Measurements from ENCODE around the gene GPC3.

Gene GPC3

GRCh38 chrX:133876646-133877045 lies 108.7 kb downstream of the GPC3 start:
- TF ChIP-seq CTCF (IDR thresholded peaks at IDR 0.05; ENCODE audit: control extremely low read depth, extremely low read depth, low read depth, missing control alignments): no peak
- no peak for DNase-seq (ENCODE audit: extremely low spot score)
- CTCF ChIA-PET: no interaction called here
- POLR2A ChIA-PET: no interaction called here

- TF ChIP-seq CTCF (IDR thresholded peaks at IDR 0.05; ENCODE audit: control extremely low read depth, extremely low read depth, low read depth, missing control alignments): no peak
- CTCF ChIA-PET: no interaction called here
- DNase-seq (ENCODE audit: extremely low spot score): no peak
- POLR2A ChIA-PET: no interaction called here
Observed at GRCh38 chrX:133869270-133869669, 116.1 kb downstream of the GPC3 start.

- no peak for DNase-seq (ENCODE audit: extremely low spot score)
- CTCF ChIA-PET: no interaction called here
- TF ChIP-seq CTCF (IDR thresholded peaks at IDR 0.05; ENCODE audit: control extremely low read depth, extremely low read depth, low read depth, missing control alignments): no peak
- POLR2A ChIA-PET: no interaction called here
Observed at GRCh38 chrX:133868682-133869081, 116.7 kb downstream of the GPC3 start.

GRCh38 chrX:133868250-133868649 lies 117.1 kb downstream of the GPC3 start:
- no peak for TF ChIP-seq CTCF (IDR thresholded peaks at IDR 0.05; ENCODE audit: control extremely low read depth, extremely low read depth, low read depth, missing control alignments)
- POLR2A ChIA-PET: no interaction called here
- no peak for DNase-seq (ENCODE audit: extremely low spot score)
- CTCF ChIA-PET: no interaction called here

- POLR2A ChIA-PET: no interaction called here
- no peak for TF ChIP-seq CTCF (IDR thresholded peaks at IDR 0.05; ENCODE audit: control extremely low read depth, extremely low read depth, low read depth, missing control alignments)
- DNase-seq (ENCODE audit: extremely low spot score): no peak
- CTCF ChIA-PET: no interaction called here
Observed at GRCh38 chrX:133865761-133866471, 119.5 kb downstream of the GPC3 start.

GRCh38 chrX:133864236-133864635 lies 121.2 kb downstream of the GPC3 start:
- CTCF ChIA-PET: no interaction called here
- DNase-seq (ENCODE audit: extremely low spot score): no peak
- POLR2A ChIA-PET: no interaction called here
- no peak for TF ChIP-seq CTCF (IDR thresholded peaks at IDR 0.05; ENCODE audit: control extremely low read depth, extremely low read depth, low read depth, missing control alignments)

- ChIA-PET POLR2A (no interaction called here), CTCF (no interaction called here)
- TF ChIP-seq CTCF (IDR thresholded peaks at IDR 0.05; ENCODE audit: control extremely low read depth, extremely low read depth, low read depth, missing control alignments): no peak
- DNase-seq (ENCODE audit: extremely low spot score): no peak
Observed at GRCh38 chrX:133859860-133860259, 125.5 kb downstream of the GPC3 start.
